BLaER1 (cell line): ENCODE data around the gene TBL2.
"Not testable (repeated sequence)": the region's sequence is repeated elsewhere in the genome, so short reads cannot be mapped to it uniquely, and the experiment has no call there.

Source experiments
- H3K27ac ChIP-seq: shearing (Covaris generic); formaldehyde crosslinking; 2 replicates; pipeline ENCODE4 v1.8.1; 2022
- H3K27me3 ChIP-seq: shearing (Covaris generic); formaldehyde crosslinking; 2 replicates; pipeline ENCODE4 v1.8.1; 2022
- H3K36me3 ChIP-seq: shearing (Covaris generic); formaldehyde crosslinking; 2 replicates; pipeline ENCODE4 v1.8.1; 2022
- H3K4me1 ChIP-seq: shearing (Covaris generic); formaldehyde crosslinking; 2 replicates; pipeline ENCODE4 v1.8.1; 2022
- H3K4me2 ChIP-seq: shearing (Covaris generic); formaldehyde crosslinking; 2 replicates; pipeline ENCODE4 v1.8.1; 2022
- H3K4me3 ChIP-seq: shearing (Covaris generic); formaldehyde crosslinking; 2 replicates; pipeline ENCODE4 v1.8.1; 2022
- H3K9ac ChIP-seq: shearing (Covaris generic); formaldehyde crosslinking; 2 replicates; pipeline ENCODE4 v1.8.1; 2022
- H3K9me3 ChIP-seq: shearing (Covaris generic); formaldehyde crosslinking; 2 replicates; pipeline ENCODE4 v1.8.1; 2022
- H4K20me1 ChIP-seq: shearing (Covaris generic); formaldehyde crosslinking; 2 replicates; pipeline ENCODE4 v1.8.1; 2022
- Cebpa-rat ChIP-seq: shearing (Covaris generic); IDR thresholded peaks from 2 replicates; pipeline ENCODE4 v1.8.1; 2022

Gene TBL2

GRCh38 chr7:73593207-73594045 is 15.0 kb upstream of the TBL2 start:
- Histone ChIP-seq H3K4me3 (no peak overlapping the region), H3K36me3 (no peaks in the 10 kb centered on the region), H3K4me1 (no peaks in the 10 kb centered on the region), H3K9ac (no peak overlapping the region), H3K27me3 (no peaks in the 10 kb centered on the region), H3K4me2 (no peak overlapping the region), H3K9me3 (no peaks in the 10 kb centered on the region), H3K27ac (no peak overlapping the region), H4K20me1 (no peaks in the 10 kb centered on the region)
- TF ChIP-seq Cebpa-rat: no peak

- no peak overlapping the region for H3K4me2 ChIP-seq
- H3K27me3 ChIP-seq: no peaks in the 10 kb centered on the region
- no peak overlapping the region for H3K9ac ChIP-seq
- TF ChIP-seq Cebpa-rat: no peak
- H3K36me3 ChIP-seq: no peaks in the 10 kb centered on the region
- no peaks in the 10 kb centered on the region for H4K20me1 ChIP-seq
- H3K9me3 ChIP-seq: no peaks in the 10 kb centered on the region
- no peak overlapping the region for H3K27ac ChIP-seq
- no peak overlapping the region for H3K4me3 ChIP-seq
- H3K4me1 ChIP-seq: peaks cover 11% of the 10 kb centered on the region
These were observed 8.5 kb upstream of the TBL2 start for GRCh38 chr7:73586911-73587310.

- H3K4me3 ChIP-seq: no peak overlapping the region
- H3K4me1 ChIP-seq: peaks cover 21% of the 10 kb centered on the region
- no peaks in the 10 kb centered on the region for H3K36me3 ChIP-seq
- H3K27ac ChIP-seq: no peak overlapping the region
- H3K9me3 ChIP-seq: no peaks in the 10 kb centered on the region
- no peaks in the 10 kb centered on the region for H4K20me1 ChIP-seq
- no peak overlapping the region for H3K4me2 ChIP-seq
- H3K27me3 ChIP-seq: no peaks in the 10 kb centered on the region
- TF ChIP-seq Cebpa-rat: no peak
- H3K9ac ChIP-seq: no peak overlapping the region
These were observed 6.8 kb upstream of the TBL2 start for GRCh38 chr7:73585196-73585595.

- Histone ChIP-seq H3K4me3 (no peak overlapping the region), H3K9me3 (no peaks in the 10 kb centered on the region), H3K27ac (no peak overlapping the region), H4K20me1 (no peaks in the 10 kb centered on the region; the same call in 1 of the 2 replicates), H3K4me1 (peaks cover 28% of the 10 kb centered on the region), H3K36me3 (no peaks in the 10 kb centered on the region), H3K27me3 (no peaks in the 10 kb centered on the region), H3K9ac (no peak overlapping the region), H3K4me2 (peak overlapping the region; percentile 51; the same call in 1 of the 2 replicates)
- no peak for TF ChIP-seq Cebpa-rat
These were observed 4.4 kb upstream of the TBL2 start for GRCh38 chr7:73582664-73583202.

- not testable (repeated sequence) for H3K4me3 ChIP-seq, H3K36me3 ChIP-seq, H3K9me3 ChIP-seq, H3K27me3 ChIP-seq, H3K27ac ChIP-seq, H3K9ac ChIP-seq, H3K4me2 ChIP-seq
- peaks cover 44% of the 10 kb centered on the region for H3K4me1 ChIP-seq
- peaks cover 15% of the 10 kb centered on the region; the same call in 1 of the 2 replicates for H4K20me1 ChIP-seq
These were observed 2.6 kb upstream of the TBL2 start for GRCh38 chr7:73581006-73581405.

- Histone ChIP-seq H3K36me3 (peaks cover 37% of the 10 kb centered on the region), H3K9ac (peak overlapping the region; percentile 93), H3K27me3 (no peaks in the 10 kb centered on the region), H3K4me2 (peak overlapping the region; percentile 98), H3K9me3 (no peaks in the 10 kb centered on the region), H3K4me1 (peaks cover 48% of the 10 kb centered on the region), H3K27ac (peak overlapping the region; percentile 96), H3K4me3 (peak overlapping the region; percentile 87), H4K20me1 (peaks cover 47% of the 10 kb centered on the region)
- no peak for TF ChIP-seq Cebpa-rat
These were observed 595 bp downstream of the TBL2 start for GRCh38 chr7:73577627-73578341.

- Histone ChIP-seq H3K4me2 (no peak overlapping the region), H3K4me3 (no peak overlapping the region), H3K36me3 (peaks cover 77% of the 10 kb centered on the region), H3K27ac (no peak overlapping the region), H3K9ac (no peak overlapping the region), H4K20me1 (peaks cover 76% of the 10 kb centered on the region), H3K4me1 (peaks cover 21% of the 10 kb centered on the region), H3K27me3 (no peaks in the 10 kb centered on the region), H3K9me3 (no peaks in the 10 kb centered on the region)
- TF ChIP-seq Cebpa-rat: no peak
These were observed 4.6 kb downstream of the TBL2 start for GRCh38 chr7:73573791-73574190.

GRCh38 chr7:73573276-73573675 is 5.1 kb downstream of the TBL2 start:
- Histone ChIP-seq H3K27me3 (no peaks in the 10 kb centered on the region), H3K4me2 (no peak overlapping the region), H3K36me3 (peaks cover 81% of the 10 kb centered on the region), H3K9me3 (no peaks in the 10 kb centered on the region), H3K4me3 (no peak overlapping the region), H3K4me1 (peaks cover 21% of the 10 kb centered on the region), H3K27ac (no peak overlapping the region), H3K9ac (no peak overlapping the region), H4K20me1 (peaks cover 76% of the 10 kb centered on the region)
- no peak for TF ChIP-seq Cebpa-rat

GRCh38 chr7:73572767-73573186 is 5.6 kb downstream of the TBL2 start:
- Histone ChIP-seq H3K4me2 (no peak overlapping the region), H3K9me3 (no peaks in the 10 kb centered on the region), H3K27me3 (no peaks in the 10 kb centered on the region), H3K36me3 (peaks cover 86% of the 10 kb centered on the region), H3K27ac (no peak overlapping the region), H4K20me1 (peaks cover 76% of the 10 kb centered on the region), H3K4me3 (no peak overlapping the region), H3K4me1 (peaks cover 21% of the 10 kb centered on the region), H3K9ac (no peak overlapping the region)
- no peak for TF ChIP-seq Cebpa-rat

GRCh38 chr7:73570977-73571376 is 7.4 kb downstream of the TBL2 start:
- no peaks in the 10 kb centered on the region for H3K27me3 ChIP-seq
- H3K4me3 ChIP-seq: no peak overlapping the region
- no peaks in the 10 kb centered on the region for H3K9me3 ChIP-seq
- peaks cover 9% of the 10 kb centered on the region for H3K4me1 ChIP-seq
- H3K9ac ChIP-seq: no peak overlapping the region
- peaks cover 82% of the 10 kb centered on the region for H3K36me3 ChIP-seq
- peaks cover 61% of the 10 kb centered on the region for H4K20me1 ChIP-seq
- no peak overlapping the region for H3K27ac ChIP-seq
- TF ChIP-seq Cebpa-rat: no peak
- no peak overlapping the region for H3K4me2 ChIP-seq
